HEK293 (cell line): Measurements from ENCODE around the gene ADCK2.
A peak's percentile ranks its signal among the peaks of the same experiment; 100 is the strongest.
"Not testable (repeated sequence)": the region's sequence is repeated elsewhere in the genome, so short reads cannot be mapped to it uniquely, and the experiment has no call there.

ENCODE experiments used
- CTCF ChIA-PET: fragments of 350-600 bp; formaldehyde crosslinking; extraction: SDS; loops from one replicate; lab custom pipeline; 2021; ENCODE audit warnings: antibody characterized with exemption; lab: Yijun Ruan, JAX
- POLR2A ChIA-PET: fragments of 300-600 bp; formaldehyde crosslinking; extraction: SDS; loops from one replicate; lab custom pipeline; 2020; ENCODE audit warnings: antibody characterized with exemption, inconsistent platforms; lab: Yijun Ruan, JAX
- H3K27ac ChIP-seq: fragments of 200-500 bp; sonication (Bioruptor generic); 2 replicates; pipeline ENCODE4 v1.5.1; 2014; ENCODE audit warnings: low read depth, low read length, control low read depth, inconsistent platforms; ENCODE audit errors: extremely low read depth
- H3K36me3 ChIP-seq, 2 experiments: fragments of 200-500 bp in 1 of 2; sonication (Bioruptor generic) in 1 of 2; 1 replicate in 1 of 2; 2 replicates in 1 of 2; pipeline ENCODE4 v1.5.1; 2014 to 2017; ENCODE audit warnings: inconsistent platforms in 2 of 2, low read length in 2 of 2; ENCODE audit not compliant: control insufficient read depth in 2 of 2, insufficient read depth in 1 of 2
- H3K4me1 ChIP-seq: fragments of 200-500 bp; sonication (Bioruptor generic); 2 replicates; pipeline ENCODE4 v1.5.1; 2014; ENCODE audit warnings: mild to moderate bottlenecking, low read length, inconsistent platforms; ENCODE audit not compliant: control insufficient read depth, insufficient read depth
- H3K4me3 ChIP-seq: 2 replicates; pipeline ENCODE4 v1.5.1; 2011; ENCODE audit warnings: low read depth, mild to moderate bottlenecking, control low read depth, low read length, moderate library complexity
- H3K9me3 ChIP-seq: fragments of 200-500 bp; sonication (Bioruptor generic); 2 replicates; pipeline ENCODE4 v1.5.1; 2014; ENCODE audit warnings: low read depth, low read length, inconsistent platforms; ENCODE audit not compliant: control insufficient read depth, insufficient read depth
- HOXC10 ChIP-seq: sonication (generic); formaldehyde crosslinking; IDR thresholded peaks from 2 replicates; pipeline ENCODE4 v1.8.1; 2023; ENCODE audit warnings: mild to moderate bottlenecking, missing genetic modification reagents
- HOXD13 ChIP-seq: sonication (generic); formaldehyde crosslinking; IDR thresholded peaks from 2 replicates; pipeline ENCODE4 v1.8.0; 2022; ENCODE audit warnings: missing genetic modification reagents, borderline replicate concordance
- KLF1 ChIP-seq: fragments of 450-650 bp; formaldehyde crosslinking; IDR thresholded peaks from 2 replicates; pipeline ENCODE4 v1.5.1; 2016; ENCODE audit warnings: missing biosample characterization, missing genetic modification characterization
- SCRT2 ChIP-seq: fragments of 450-650 bp; formaldehyde crosslinking; IDR thresholded peaks from 2 replicates; pipeline ENCODE4 v1.5.1; 2016; ENCODE audit warnings: missing biosample characterization, missing genetic modification characterization
- ZBTB8A ChIP-seq: fragments of 450-650 bp; formaldehyde crosslinking; IDR thresholded peaks from 2 replicates; pipeline ENCODE4 v1.5.1; 2016; ENCODE audit warnings: missing biosample characterization, missing genetic modification characterization
- ZFP37 ChIP-seq: fragments of 450-650 bp; formaldehyde crosslinking; IDR thresholded peaks from 2 replicates; pipeline ENCODE4 v1.5.1; 2016; ENCODE audit warnings: missing biosample characterization, missing genetic modification characterization
- ZNF146 ChIP-seq: fragments of 450-650 bp; formaldehyde crosslinking; IDR thresholded peaks from 2 replicates; pipeline ENCODE4 v1.5.1; 2016; ENCODE audit warnings: missing biosample characterization, missing genetic modification characterization
- ZNF174 ChIP-seq: fragments of 450-650 bp; formaldehyde crosslinking; IDR thresholded peaks from 2 replicates; pipeline ENCODE4 v1.5.0; 2017; ENCODE audit warnings: missing biosample characterization, mild to moderate bottlenecking, missing genetic modification characterization
- ZNF19 ChIP-seq: fragments of 450-650 bp; formaldehyde crosslinking; IDR thresholded peaks from 2 replicates; pipeline ENCODE4; 2016; ENCODE audit warnings: missing biosample characterization, missing genetic modification characterization, low read depth
- ZNF223 ChIP-seq: fragments of 450-650 bp; formaldehyde crosslinking; IDR thresholded peaks from 2 replicates; pipeline ENCODE4 v1.5.1; 2016; ENCODE audit warnings: missing biosample characterization, missing genetic modification characterization
- ZNF350 ChIP-seq: fragments of 450-650 bp; formaldehyde crosslinking; IDR thresholded peaks from 2 replicates; pipeline ENCODE4 v1.5.0; 2017; ENCODE audit warnings: missing biosample characterization, mild to moderate bottlenecking, missing genetic modification characterization
- ZNF354C ChIP-seq: fragments of 450-650 bp; formaldehyde crosslinking; IDR thresholded peaks from 2 replicates; pipeline ENCODE4 v1.5.1; 2016; ENCODE audit warnings: missing biosample characterization, missing genetic modification characterization, low read depth, borderline replicate concordance
- ZNF529 ChIP-seq: fragments of 450-650 bp; formaldehyde crosslinking; IDR thresholded peaks from 2 replicates; pipeline ENCODE4 v1.5.1; 2017; ENCODE audit warnings: missing genetic modification characterization, missing biosample characterization; ENCODE audit not compliant: insufficient replicate concordance
- ZNF548 ChIP-seq: fragments of 450-650 bp; formaldehyde crosslinking; IDR thresholded peaks from 2 replicates; pipeline ENCODE4 v1.5.1; 2016; ENCODE audit warnings: missing biosample characterization, missing genetic modification characterization
- ZNF585B ChIP-seq: fragments of 450-650 bp; formaldehyde crosslinking; IDR thresholded peaks from 2 replicates; pipeline ENCODE4 v1.5.1; 2016; ENCODE audit warnings: missing biosample characterization, missing genetic modification characterization
- ZNF626 ChIP-seq: fragments of 450-650 bp; sonication (Bioruptor Pico); formaldehyde crosslinking; IDR thresholded peaks from 2 replicates; pipeline ENCODE4 v1.5.1; 2018; ENCODE audit warnings: missing biosample characterization, missing genetic modification characterization, inconsistent platforms
- ZNF701 ChIP-seq: fragments of 450-650 bp; formaldehyde crosslinking; IDR thresholded peaks from 2 replicates; pipeline ENCODE4 v1.5.1; 2016; ENCODE audit warnings: missing biosample characterization, missing genetic modification characterization
- TF ChIP-seq, protein P1 (sequence below): fragments of 450-650 bp; formaldehyde crosslinking; IDR thresholded peaks from 2 replicates; pipeline ENCODE4 v1.5.1; 2016; ENCODE audit warnings: missing biosample characterization, missing genetic modification characterization
- TF ChIP-seq, protein P2 (sequence below): fragments of 450-650 bp; formaldehyde crosslinking; IDR thresholded peaks from 2 replicates; pipeline ENCODE4 v1.5.1; 2016; ENCODE audit warnings: missing biosample characterization, missing genetic modification characterization
- TF ChIP-seq, protein P3 (sequence below): fragments of 450-650 bp; IDR thresholded peaks from 2 replicates; pipeline ENCODE4 v1.5.1; 2018; ENCODE audit warnings: missing biosample characterization, mild to moderate bottlenecking, missing genetic modification characterization
- TF ChIP-seq, protein P4 (sequence below): fragments of 450-650 bp; formaldehyde crosslinking; IDR thresholded peaks from 2 replicates; pipeline ENCODE4 v1.5.1; 2016; ENCODE audit warnings: missing biosample characterization, missing genetic modification characterization
- TF ChIP-seq, protein P5 (sequence below): fragments of 450-650 bp; formaldehyde crosslinking; IDR thresholded peaks from 2 replicates; pipeline ENCODE4 v1.5.1; 2016; ENCODE audit warnings: missing biosample characterization, missing genetic modification characterization

ADCK2 gene

DNA sequence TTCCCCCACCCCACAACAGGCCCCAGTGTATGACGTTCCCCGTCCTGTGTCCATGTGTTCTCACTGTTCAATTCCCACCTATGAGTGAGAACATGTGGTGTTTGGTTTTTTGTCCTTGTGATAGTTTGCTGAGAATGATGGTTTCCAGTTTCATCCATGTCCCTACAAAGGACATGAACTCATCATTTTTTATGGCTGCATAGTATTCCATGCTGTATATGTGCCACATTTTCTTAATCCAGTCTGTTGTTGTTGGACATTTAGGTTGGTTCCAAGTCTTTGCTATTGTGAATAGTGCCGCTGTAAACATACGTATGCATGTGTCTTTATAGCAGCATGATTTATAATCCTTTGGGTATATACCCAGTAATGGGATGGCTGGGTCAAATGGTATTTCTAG, 36.0 kb downstream of the ADCK2 start:
- CTCF ChIA-PET, H3K4me1 ChIP-seq, H3K9me3 ChIP-seq, H3K4me3 ChIP-seq, H3K27ac ChIP-seq, POLR2A ChIA-PET: not testable (repeated sequence)
- TF ChIP-seq, protein P1, sequence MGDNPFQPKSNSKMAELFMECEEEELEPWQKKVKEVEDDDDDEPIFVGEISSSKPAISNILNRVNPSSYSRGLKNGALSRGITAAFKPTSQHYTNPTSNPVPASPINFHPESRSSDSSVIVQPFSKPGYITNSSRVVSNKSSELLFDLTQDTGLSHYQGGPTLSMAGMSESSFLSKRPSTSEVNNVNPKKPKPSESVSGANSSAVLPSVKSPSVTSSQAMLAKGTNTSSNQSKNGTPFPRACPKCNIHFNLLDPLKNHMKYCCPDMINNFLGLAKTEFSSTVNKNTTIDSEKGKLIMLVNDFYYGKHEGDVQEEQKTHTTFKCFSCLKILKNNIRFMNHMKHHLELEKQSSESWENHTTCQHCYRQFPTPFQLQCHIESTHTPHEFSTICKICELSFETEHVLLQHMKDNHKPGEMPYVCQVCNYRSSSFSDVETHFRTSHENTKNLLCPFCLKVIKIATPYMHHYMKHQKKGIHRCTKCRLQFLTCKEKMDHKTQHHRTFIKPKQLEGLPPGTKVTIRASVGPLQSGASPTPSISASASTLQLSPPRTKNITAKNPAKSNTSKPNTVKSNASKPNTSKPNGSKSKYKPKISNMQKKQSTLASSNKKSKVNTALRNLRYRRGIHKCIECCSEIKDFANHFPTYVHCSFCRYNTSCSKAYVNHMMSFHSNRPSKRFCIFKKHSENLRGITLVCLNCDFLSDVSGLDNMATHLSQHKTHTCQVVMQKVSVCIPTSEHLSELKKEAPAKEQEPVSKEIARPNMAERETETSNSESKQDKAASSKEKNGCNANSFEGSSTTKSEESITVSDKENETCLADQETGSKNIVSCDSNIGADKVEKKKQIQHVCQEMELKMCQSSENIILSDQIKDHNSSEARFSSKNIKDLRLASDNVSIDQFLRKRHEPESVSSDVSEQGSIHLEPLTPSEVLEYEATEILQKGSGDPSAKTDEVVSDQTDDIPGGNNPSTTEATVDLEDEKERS: 0 out of 2 replicates have a peak, but pooled peaks have one; percentile 69
- TF ChIP-seq, protein P2, sequence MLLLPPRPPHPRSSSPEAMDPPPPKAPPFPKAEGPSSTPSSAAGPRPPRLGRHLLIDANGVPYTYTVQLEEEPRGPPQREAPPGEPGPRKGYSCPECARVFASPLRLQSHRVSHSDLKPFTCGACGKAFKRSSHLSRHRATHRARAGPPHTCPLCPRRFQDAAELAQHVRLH (tag by site-specific recombination): peak; percentile 64; the same call in 1 of the 2 replicates
- peak; percentile 98 for TF ChIP-seq ZNF146
- TF ChIP-seq, all 188 proteins: peak for 3; not testable (repeated sequence) for 185
- H3K36me3 ChIP-seq: peaks cover 16 to 30% of the 10 kb centered on the region in 2 experiments

DNA sequence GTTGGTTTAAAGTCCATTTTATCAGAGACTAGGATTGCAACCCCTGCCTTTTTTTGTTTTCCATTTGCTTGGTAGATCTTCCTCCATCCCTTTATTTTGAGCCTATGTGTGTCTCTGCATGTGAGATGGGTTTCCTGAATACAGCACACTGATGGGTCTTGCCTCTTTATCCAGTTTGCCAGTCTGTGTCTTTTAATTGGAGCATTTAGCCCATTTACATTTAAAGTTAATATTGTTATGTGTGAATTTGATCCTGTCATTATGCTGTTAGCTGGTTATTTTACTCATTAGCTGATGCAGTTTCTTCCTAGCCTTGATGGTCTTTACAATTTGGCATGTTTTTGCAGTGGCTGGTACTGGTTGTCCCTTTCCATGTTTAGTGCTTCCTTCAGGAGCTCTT, 39.6 kb downstream of the ADCK2 start:
- H3K4me1 ChIP-seq, POLR2A ChIA-PET, CTCF ChIA-PET, H3K36me3 ChIP-seq, H3K4me3 ChIP-seq, H3K9me3 ChIP-seq, H3K27ac ChIP-seq: not testable (repeated sequence)
- peak; percentile 51 for TF ChIP-seq ZNF529 (tag by site-specific recombination)

DNA sequence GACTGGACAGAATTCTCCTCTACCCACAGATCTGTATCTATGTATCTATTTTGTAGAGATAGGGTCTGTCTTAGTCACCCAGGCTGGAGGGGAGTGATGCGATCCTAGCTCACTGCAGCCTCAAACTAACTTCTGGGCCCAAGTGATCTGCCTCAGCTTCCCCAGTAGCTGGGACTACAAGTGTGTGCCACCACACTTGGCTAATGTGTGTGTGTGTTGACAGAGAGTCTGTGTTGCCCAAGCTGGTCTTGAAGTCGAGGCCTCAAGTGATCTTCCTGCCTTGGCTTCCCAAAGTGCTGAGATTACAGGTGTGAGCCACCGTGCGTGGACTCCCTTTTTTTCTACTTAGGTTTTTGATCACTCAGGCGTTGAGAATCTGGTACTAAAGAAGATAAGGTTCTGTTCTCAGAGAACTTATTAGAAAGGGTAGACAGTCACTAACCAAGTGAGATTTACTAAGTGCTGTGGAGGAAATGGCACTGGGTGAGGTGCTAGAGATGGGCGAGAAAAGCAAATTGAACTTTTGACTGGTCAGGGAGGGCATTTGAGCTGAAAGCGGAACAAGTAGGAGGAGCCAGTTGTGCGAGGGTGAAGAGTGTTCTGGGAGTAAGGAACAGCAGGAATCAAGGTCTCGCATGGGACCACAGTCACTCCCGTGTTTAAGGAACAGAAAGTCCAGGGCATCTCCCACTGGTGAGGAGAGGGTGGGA, 41.7 kb downstream of the ADCK2 start:
- H3K9me3 ChIP-seq: no peaks in the 10 kb centered on the region
- ChIA-PET POLR2A (no interaction called here), CTCF (no interaction called here)
- no peaks in the 10 kb centered on the region for H3K4me1 ChIP-seq
- no peak overlapping the region for H3K4me3 ChIP-seq
- H3K27ac ChIP-seq: no peak overlapping the region
- peaks cover 0 to 6% of the 10 kb centered on the region in 2 experiments; a peak in 1 of 3 replicates for H3K36me3 ChIP-seq
- TF ChIP-seq ZNF354C: no peak
- no peak for TF ChIP-seq ZNF585B
- no peak for TF ChIP-seq ZNF174
- no peak for TF ChIP-seq ZNF19 (tag by site-specific recombination)
- TF ChIP-seq ZNF548: no peak
- TF ChIP-seq ZNF223: no peak
- no peak for TF ChIP-seq HOXC10 (CRISPR knock-in tag)
- TF ChIP-seq, protein P3, sequence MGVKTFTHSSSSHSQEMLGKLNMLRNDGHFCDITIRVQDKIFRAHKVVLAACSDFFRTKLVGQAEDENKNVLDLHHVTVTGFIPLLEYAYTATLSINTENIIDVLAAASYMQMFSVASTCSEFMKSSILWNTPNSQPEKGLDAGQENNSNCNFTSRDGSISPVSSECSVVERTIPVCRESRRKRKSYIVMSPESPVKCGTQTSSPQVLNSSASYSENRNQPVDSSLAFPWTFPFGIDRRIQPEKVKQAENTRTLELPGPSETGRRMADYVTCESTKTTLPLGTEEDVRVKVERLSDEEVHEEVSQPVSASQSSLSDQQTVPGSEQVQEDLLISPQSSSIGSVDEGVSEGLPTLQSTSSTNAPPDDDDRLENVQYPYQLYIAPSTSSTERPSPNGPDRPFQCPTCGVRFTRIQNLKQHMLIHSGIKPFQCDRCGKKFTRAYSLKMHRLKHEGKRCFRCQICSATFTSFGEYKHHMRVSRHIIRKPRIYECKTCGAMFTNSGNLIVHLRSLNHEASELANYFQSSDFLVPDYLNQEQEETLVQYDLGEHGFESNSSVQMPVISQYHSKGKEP: no peak
- TF ChIP-seq ZNF626 (tag by site-specific recombination): no peak
- TF ChIP-seq ZNF350 (tag by site-specific recombination): no peak
- TF ChIP-seq ZFP37 (tag by site-specific recombination): no peak
- TF ChIP-seq ZNF701 (tag by site-specific recombination): no peak
- TF ChIP-seq SCRT2 (tag by site-specific recombination): no peak
- TF ChIP-seq, protein P4, sequence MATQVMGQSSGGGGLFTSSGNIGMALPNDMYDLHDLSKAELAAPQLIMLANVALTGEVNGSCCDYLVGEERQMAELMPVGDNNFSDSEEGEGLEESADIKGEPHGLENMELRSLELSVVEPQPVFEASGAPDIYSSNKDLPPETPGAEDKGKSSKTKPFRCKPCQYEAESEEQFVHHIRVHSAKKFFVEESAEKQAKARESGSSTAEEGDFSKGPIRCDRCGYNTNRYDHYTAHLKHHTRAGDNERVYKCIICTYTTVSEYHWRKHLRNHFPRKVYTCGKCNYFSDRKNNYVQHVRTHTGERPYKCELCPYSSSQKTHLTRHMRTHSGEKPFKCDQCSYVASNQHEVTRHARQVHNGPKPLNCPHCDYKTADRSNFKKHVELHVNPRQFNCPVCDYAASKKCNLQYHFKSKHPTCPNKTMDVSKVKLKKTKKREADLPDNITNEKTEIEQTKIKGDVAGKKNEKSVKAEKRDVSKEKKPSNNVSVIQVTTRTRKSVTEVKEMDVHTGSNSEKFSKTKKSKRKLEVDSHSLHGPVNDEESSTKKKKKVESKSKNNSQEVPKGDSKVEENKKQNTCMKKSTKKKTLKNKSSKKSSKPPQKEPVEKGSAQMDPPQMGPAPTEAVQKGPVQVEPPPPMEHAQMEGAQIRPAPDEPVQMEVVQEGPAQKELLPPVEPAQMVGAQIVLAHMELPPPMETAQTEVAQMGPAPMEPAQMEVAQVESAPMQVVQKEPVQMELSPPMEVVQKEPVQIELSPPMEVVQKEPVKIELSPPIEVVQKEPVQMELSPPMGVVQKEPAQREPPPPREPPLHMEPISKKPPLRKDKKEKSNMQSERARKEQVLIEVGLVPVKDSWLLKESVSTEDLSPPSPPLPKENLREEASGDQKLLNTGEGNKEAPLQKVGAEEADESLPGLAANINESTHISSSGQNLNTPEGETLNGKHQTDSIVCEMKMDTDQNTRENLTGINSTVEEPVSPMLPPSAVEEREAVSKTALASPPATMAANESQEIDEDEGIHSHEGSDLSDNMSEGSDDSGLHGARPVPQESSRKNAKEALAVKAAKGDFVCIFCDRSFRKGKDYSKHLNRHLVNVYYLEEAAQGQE (tag by site-specific recombination): no peak
- TF ChIP-seq, protein P5, sequence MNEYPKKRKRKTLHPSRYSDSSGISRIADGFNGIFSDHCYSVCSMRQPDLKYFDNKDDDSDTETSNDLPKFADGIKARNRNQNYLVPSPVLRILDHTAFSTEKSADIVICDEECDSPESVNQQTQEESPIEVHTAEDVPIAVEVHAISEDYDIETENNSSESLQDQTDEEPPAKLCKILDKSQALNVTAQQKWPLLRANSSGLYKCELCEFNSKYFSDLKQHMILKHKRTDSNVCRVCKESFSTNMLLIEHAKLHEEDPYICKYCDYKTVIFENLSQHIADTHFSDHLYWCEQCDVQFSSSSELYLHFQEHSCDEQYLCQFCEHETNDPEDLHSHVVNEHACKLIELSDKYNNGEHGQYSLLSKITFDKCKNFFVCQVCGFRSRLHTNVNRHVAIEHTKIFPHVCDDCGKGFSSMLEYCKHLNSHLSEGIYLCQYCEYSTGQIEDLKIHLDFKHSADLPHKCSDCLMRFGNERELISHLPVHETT (tag by site-specific recombination): no peak
- TF ChIP-seq ZBTB8A: no peak
- TF ChIP-seq HOXD13 (CRISPR knock-in tag): no peak
- TF ChIP-seq KLF1 (tag by site-specific recombination): no peak
